Upper lobe of right lung (tissue), 1 donor: ENCODE results near the gene DYNC2I2. TPM values are rescaled to one million over a fixed set of nuclear protein-coding genes. Genes with fewer than 3 reads are reported as not detected.

Source experiments
- ATAC-seq: fragments of 200-7000 bp; cut with Tn5 transposase; one replicate; pipeline ENCODE4 v1.9.1; 2020; ENCODE audit warnings: mild to moderate bottlenecking, moderate library complexity
- DNase-seq: peaks from one replicate; pipeline ENCODE4 v3.0.0-alpha.2; 2020
- H3K27ac ChIP-seq: fragments of 200-600 bp; one replicate; pipeline ENCODE4 v1.8.0; 2022
- H3K27me3 ChIP-seq: fragments of 200-600 bp; one replicate; pipeline ENCODE4 v1.8.0; 2022; ENCODE audit warnings: mild to moderate bottlenecking
- H3K36me3 ChIP-seq: fragments of 200-600 bp; one replicate; pipeline ENCODE4 v1.8.0; 2022
- H3K4me1 ChIP-seq: fragments of 200-600 bp; one replicate; pipeline ENCODE4 v1.8.0; 2022
- H3K4me3 ChIP-seq: fragments of 200-600 bp; one replicate; pipeline ENCODE4 v1.8.0; 2022; ENCODE audit warnings: mild to moderate bottlenecking
- H3K9me3 ChIP-seq: fragments of 200-600 bp; one replicate; pipeline ENCODE4 v1.8.0; 2022
- intact Hi-C: fragments of 100-400 bp; cut with DNase I; formaldehyde crosslinking; loops from one replicate; pipeline ENCODE4 v1.11.0; 2022
- total RNA-seq: library from RNA; stranded (reverse); fragmentation: NEBNext Ultra II Directional; extraction: Animal tissue kit (Norgen Biotek cat#: 25700); gene quantifications from one replicate; pipeline ENCODE4 v1.2.1, GENCODE V29; 2021
- TF ChIP-seq, protein P1 (sequence below): fragments of 200-600 bp; IDR thresholded peaks from one replicate; pipeline ENCODE4 v1.8.0; 2022; ENCODE audit warnings: antibody characterized with exemption
- donor health status: DM: no; HTN: yes; CAD: no; lungs with severe emphysema.

DYNC2I2 gene
- total RNA-seq, 1 donor from 2014 or later, result 37.3 TPM

DNA sequence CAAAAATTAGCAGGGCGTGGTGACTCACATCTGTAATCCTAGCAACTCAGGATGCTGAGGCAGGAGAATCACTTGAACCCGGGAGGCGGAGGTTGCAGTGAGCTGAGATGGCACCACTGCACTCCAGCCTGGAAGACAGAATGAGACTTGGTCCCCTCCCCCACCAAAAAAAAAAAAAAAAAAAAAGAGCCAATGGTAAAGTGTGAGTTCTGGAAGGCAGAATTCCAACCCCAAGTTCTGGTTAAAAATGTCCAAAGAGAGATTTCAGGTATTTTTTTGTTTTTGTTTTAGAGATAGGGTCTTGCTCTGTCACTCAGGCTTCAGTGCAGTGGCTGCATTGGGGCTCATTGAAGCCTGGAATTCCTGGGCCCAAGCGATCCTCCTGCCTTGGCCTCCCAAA is 30.8 kb upstream of the DYNC2I2 start:
- DNase-seq, result no peak
- no peak overlapping the region for H3K4me3 ChIP-seq
- peaks cover 48% of the 10 kb centered on the region for H3K4me1 ChIP-seq
- intact Hi-C loops, result no loop called here
- TF ChIP-seq, protein P1, sequence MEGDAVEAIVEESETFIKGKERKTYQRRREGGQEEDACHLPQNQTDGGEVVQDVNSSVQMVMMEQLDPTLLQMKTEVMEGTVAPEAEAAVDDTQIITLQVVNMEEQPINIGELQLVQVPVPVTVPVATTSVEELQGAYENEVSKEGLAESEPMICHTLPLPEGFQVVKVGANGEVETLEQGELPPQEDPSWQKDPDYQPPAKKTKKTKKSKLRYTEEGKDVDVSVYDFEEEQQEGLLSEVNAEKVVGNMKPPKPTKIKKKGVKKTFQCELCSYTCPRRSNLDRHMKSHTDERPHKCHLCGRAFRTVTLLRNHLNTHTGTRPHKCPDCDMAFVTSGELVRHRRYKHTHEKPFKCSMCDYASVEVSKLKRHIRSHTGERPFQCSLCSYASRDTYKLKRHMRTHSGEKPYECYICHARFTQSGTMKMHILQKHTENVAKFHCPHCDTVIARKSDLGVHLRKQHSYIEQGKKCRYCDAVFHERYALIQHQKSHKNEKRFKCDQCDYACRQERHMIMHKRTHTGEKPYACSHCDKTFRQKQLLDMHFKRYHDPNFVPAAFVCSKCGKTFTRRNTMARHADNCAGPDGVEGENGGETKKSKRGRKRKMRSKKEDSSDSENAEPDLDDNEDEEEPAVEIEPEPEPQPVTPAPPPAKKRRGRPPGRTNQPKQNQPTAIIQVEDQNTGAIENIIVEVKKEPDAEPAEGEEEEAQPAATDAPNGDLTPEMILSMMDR, result no peak
- peaks cover 13% of the 10 kb centered on the region for H3K36me3 ChIP-seq
- no peak for ATAC-seq
- H3K27me3 ChIP-seq, result no peaks in the 10 kb centered on the region
- peak overlapping the region; percentile 96 for H3K27ac ChIP-seq
- H3K9me3 ChIP-seq, result no peaks in the 10 kb centered on the region

DNA sequence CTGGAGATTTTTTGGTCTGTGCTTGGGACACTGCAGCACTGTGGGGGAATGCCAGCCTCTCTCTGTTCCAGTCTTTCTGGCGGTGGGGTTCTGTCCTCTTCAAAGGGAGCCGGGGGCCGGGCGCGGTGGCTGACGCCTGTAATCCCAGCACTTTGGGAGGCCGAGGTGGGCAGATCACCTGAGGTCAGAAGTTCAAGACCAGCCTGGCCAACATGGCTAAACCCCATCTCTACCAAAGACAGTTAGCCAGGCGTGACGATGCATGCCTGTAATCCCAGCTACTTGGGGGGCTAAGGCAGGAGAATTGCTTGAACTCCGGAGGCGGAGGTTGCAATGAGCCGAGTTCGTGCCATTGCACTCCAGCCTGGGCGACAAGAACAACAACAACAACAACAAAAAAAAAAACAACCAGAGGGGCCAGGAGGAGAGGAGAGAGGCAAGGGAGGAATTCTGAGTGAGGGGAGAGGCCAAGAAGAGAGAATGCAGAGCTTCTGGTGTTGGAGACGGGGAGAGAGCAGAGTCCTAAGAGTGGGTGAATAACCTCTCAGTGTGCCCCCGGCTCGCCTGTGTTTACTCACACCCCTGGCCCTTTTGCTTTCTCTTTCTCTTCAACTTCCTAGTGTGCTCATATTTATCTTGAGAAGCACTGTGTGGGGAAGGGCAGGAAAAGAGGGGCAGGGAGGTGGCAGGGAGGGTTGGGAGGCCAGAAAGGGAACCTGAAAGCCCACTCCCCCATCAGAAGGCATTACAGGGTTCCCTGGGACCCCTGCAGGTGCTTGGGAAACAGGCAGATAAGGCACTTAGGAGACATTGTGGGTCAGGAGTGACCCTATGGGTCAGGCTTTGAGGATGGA is 29.2 kb upstream of the DYNC2I2 start:
- intact Hi-C loops, result no loop called here
- Histone ChIP-seq H3K36me3 (no peaks in the 10 kb centered on the region), H3K27ac (peak overlapping the region; percentile 89), H3K27me3 (no peaks in the 10 kb centered on the region), H3K4me3 (peak overlapping the region; percentile 76), H3K4me1 (peaks cover 43% of the 10 kb centered on the region), H3K9me3 (no peaks in the 10 kb centered on the region)
- ATAC-seq (no peak), DNase-seq (no peak)
- TF ChIP-seq, protein P1, result no peak

GRCh38 chr9:128684325-128685199 is 27.9 kb upstream of the DYNC2I2 start:
- TF ChIP-seq, protein P1, result no peak
- intact Hi-C loops, result no loop called here
- Histone ChIP-seq H3K27me3 (no peaks in the 10 kb centered on the region), H3K4me1 (peaks cover 38% of the 10 kb centered on the region), H3K27ac (peak overlapping the region; percentile 89), H3K4me3 (peak overlapping the region; percentile 76), H3K36me3 (no peaks in the 10 kb centered on the region), H3K9me3 (no peaks in the 10 kb centered on the region)
- ATAC-seq (peak; percentile 71), DNase-seq (peak; percentile 94)

DNA sequence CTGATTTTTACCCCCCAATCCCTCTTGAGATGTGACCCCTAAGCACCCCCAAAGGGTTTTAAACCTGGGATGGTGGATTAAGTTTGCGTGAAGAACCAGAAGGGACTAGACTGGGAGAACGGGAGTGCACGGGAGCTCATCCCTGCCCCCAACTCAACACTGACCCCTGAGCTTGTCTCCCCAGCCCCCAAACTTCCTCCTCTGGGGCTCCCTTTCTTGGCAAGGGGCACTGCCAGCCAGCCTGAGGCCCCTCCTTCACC is 27.3 kb upstream of the DYNC2I2 start:
- no peak for DNase-seq
- ATAC-seq, result no peak
- TF ChIP-seq, protein P1, result no peak
- Histone ChIP-seq H3K36me3 (no peaks in the 10 kb centered on the region), H3K27me3 (no peaks in the 10 kb centered on the region), H3K4me1 (peaks cover 38% of the 10 kb centered on the region), H3K27ac (peak overlapping the region; percentile 89), H3K4me3 (peak overlapping the region; percentile 76), H3K9me3 (no peaks in the 10 kb centered on the region)
- intact Hi-C loops, result no loop called here

GRCh38 chr9:128683340-128684064 is 26.9 kb upstream of the DYNC2I2 start:
- DNase-seq (peak; percentile 83), ATAC-seq (peak; percentile 60)
- H3K4me3 ChIP-seq, result peak overlapping the region; percentile 76
- H3K27ac ChIP-seq, result peak overlapping the region; percentile 89
- H3K36me3 ChIP-seq, result no peaks in the 10 kb centered on the region
- intact Hi-C loops, result no loop called here
- TF ChIP-seq, protein P1, result no peak
- H3K4me1 ChIP-seq, result peaks cover 37% of the 10 kb centered on the region
- H3K9me3 ChIP-seq, result no peaks in the 10 kb centered on the region
- H3K27me3 ChIP-seq, result no peaks in the 10 kb centered on the region
